MG63 (cell line): ENCODE results near the gene HOXB3. TPM values are rescaled to one million over a fixed set of nuclear protein-coding genes. Genes with fewer than 3 reads are reported as not detected.
A peak's percentile ranks its signal among the peaks of the same experiment; 100 is the strongest.

Experiments used
- DNase-seq: peaks from one replicate; pipeline ENCODE4 v3.0.0-alpha.2; 2020
- H3K27me3 ChIP-seq: fragments of 250-450 bp; sonication (Bioruptor Pico); 2 replicates; pipeline ENCODE4 v1.5.1; 2020; ENCODE audit warnings: mild to moderate bottlenecking, moderate library complexity
- H3K36me3 ChIP-seq: fragments of 250-450 bp; sonication (Bioruptor Pico); 2 replicates; pipeline ENCODE4 v1.5.1; 2020; ENCODE audit warnings: mild to moderate bottlenecking, moderate library complexity
- H3K4me3 ChIP-seq: fragments of 250-450 bp; sonication (Bioruptor Pico); 2 replicates; pipeline ENCODE4 v1.5.1; 2020; ENCODE audit warnings: mild to moderate bottlenecking, moderate library complexity
- H3K9me3 ChIP-seq: fragments of 250-450 bp; sonication (Bioruptor Pico); 2 replicates; pipeline ENCODE4 v1.5.1; 2020; ENCODE audit warnings: mild to moderate bottlenecking, moderate library complexity
- total RNA-seq: library from RNA; depleted of rRNA; stranded (reverse); fragments of >200 nt; shearing (Covaris generic); gene quantifications from 2 replicates; pipeline ENCODE4 v1.2.3, GENCODE V29; 2014; ENCODE audit warnings: low replicate concordance

HOXB3 gene
- total RNA-seq, 1 experiment from 2014 or later = 4.6 TPM

DNA sequence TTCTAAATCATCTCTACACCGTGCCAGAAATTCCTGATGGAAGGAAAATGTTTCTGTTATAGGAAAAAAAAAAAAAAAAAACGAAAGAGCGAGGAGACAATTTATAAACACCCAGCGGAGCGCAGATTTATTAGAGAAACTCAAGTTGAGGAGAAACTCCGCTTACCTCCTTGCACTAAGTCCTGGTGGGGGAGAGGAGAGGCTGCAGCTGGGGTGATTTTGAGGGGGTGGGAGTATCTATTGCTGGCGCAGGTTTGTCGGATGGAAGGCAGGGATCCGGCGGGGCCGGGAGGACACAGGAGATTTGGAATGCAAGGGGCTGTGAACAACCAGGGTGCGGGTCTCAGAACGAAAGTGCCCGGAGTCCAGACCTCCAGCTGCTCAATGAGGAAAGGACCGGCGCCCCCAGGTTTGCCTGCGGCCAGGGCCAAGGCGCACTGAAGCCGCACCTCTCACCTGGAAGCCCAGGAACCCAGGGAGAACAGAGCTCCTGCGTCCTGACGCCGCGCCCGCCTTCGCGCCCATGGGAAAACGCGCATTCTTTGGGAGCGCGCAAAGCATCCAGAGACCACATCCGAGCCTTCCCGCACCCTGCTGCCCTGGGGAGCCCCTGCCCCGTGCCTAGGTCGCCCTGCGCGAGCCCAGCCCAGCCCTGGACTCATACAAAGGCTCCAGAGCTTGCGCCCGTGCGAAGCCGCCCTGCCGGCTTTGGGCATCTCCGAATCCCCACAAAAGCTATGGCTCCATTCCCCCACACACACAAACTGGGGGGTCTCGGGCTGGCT is 27.6 kb upstream of the HOXB3 start:
- peak overlapping the region; percentile 41 for H3K4me3 ChIP-seq
- no peaks in the 10 kb centered on the region for H3K9me3 ChIP-seq
- peaks cover 5% of the 10 kb centered on the region for H3K27me3 ChIP-seq
- peak; percentile 27 for DNase-seq
- peaks cover 12% of the 10 kb centered on the region for H3K36me3 ChIP-seq

GRCh38 chr17:48616717-48617470 is 26.9 kb upstream of the HOXB3 start:
- DNase-seq = no peak
- H3K27me3 ChIP-seq = peaks cover 5% of the 10 kb centered on the region
- peaks cover 5% of the 10 kb centered on the region for H3K36me3 ChIP-seq
- no peaks in the 10 kb centered on the region for H3K9me3 ChIP-seq
- peak overlapping the region; percentile 41 for H3K4me3 ChIP-seq

DNA sequence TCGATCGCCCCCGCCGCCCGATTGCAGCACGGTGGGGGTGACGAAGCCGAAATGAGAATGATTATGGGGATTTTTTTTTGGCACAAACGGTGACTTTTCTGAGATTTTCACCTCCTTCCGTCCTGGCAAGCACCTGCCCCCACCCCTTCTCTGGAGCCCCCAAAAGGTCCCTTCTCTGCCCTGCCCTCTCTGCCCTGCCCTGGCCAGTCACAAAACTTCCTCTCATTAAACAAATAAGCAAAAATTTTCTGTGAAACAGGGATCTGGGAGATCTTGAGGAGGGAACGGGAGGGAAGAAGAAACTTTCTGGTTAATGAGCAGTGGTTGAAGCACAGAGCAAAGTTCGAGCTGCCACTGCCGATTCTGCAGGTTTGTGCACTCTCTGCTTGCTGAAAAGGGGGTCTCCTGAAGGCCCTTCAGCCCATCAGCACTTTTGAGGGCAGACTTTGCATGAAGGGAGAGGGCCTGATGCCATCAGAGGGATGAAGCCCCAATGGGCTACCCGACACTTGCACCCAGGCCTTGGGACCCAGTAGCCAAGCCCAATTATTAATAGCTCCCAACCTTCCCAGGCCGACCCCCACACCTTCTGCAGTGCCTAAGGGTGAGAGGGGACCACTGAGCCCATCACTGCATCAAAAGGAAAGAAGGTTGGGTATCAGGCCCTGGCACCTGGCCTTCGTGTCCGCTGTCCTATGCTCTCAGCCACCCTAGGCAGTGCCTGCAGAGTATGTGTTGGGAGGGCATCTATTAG is 26.1 kb upstream of the HOXB3 start:
- H3K27me3 ChIP-seq = peaks cover 5% of the 10 kb centered on the region
- no peak for DNase-seq
- no peaks in the 10 kb centered on the region for H3K36me3 ChIP-seq
- no peak overlapping the region; the same call in 1 of the 2 replicates for H3K4me3 ChIP-seq
- H3K9me3 ChIP-seq = no peaks in the 10 kb centered on the region

DNA sequence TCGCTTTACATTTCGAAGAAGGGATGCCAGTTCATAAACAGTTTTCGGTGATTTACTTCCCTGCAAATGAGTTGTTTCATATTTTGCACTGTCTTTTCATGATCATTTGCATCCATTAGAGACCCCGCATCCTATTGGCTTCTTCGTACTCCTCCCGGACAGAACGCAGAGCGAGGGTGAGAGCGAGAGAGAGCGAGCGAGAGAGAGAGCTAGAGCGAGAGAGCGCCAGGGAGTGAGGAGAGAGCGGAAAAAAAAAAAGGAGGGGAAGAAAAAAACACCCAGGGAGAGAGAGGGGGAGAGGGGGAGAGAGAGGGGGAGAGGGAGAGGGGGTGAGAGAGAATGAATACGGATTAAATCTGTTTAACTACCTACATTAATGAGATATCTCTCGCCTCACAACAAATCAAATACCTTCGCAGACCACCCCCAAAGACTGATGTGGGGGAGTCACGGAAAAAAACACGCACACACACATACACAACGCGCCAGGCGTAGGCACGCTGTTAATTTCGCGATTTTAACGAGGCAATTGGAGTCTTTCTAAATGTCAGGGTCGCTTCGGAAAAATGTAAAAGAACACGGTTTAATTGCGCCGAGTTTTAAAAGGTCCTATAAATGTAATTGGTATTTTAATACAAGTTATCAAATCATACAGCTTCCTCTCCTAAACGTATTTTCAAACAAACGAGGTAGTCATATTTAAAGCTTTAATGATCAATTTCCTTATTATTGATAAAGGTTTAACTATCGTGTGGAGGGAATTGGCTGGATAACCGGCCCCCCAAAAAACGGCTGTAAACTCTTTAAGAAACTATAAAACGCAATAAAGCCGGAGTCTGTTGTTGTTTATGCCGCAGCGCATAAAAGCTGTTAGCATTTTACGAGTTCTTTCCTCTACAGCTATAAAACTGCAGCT is 25.3 kb upstream of the HOXB3 start, which contains the start of gene HOXB8:
Gene HOXB8, minus strand, starts transcription at position 246 of the 916 bp plus-strand sequence. CDS start 588 bp downstream, outside the sequence.
- Histone ChIP-seq H3K4me3 (peak within 1 kb of the TSS; percentile 62), H3K36me3 (no peaks in the 10 kb centered on the region), H3K27me3 (peaks cover 5% of the 10 kb centered on the region), H3K9me3 (no peaks in the 10 kb centered on the region)
- DNase-seq = peak; percentile 71

GRCh38 chr17:48613862-48614694 is 24.0 kb upstream of the HOXB3 start:
- no peaks in the 10 kb centered on the region for H3K36me3 ChIP-seq
- peak overlapping the region; percentile 62 for H3K4me3 ChIP-seq
- no peaks in the 10 kb centered on the region for H3K9me3 ChIP-seq
- DNase-seq = peak; percentile 57
- H3K27me3 ChIP-seq = peaks cover 5% of the 10 kb centered on the region

- Histone ChIP-seq H3K4me3 (peak overlapping the region; percentile 62), H3K36me3 (no peaks in the 10 kb centered on the region), H3K9me3 (no peaks in the 10 kb centered on the region), H3K27me3 (peaks cover 4% of the 10 kb centered on the region)
- DNase-seq = peak; percentile 64
Observed at GRCh38 chr17:48612854-48613691, 23.0 kb upstream of the HOXB3 start.

DNA sequence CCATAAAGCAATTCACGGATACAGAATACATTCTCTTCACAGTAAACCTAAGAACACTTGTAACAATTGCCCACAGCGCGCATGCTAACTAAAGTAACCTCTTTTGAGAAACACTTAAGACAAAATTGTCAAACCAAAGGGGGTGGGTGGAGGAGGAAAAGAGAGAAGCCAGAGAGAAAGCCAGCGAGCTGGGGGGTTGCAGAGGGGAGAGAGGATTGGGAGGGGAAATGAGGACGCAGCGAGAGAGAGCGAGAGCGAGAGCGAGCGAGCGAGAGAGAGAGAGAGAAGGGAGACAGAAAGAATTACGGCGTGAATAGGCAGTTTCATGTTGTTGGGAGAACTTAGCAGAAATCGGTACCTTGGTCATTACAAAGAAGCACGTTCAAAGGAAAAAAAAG is 22.4 kb upstream of the HOXB3 start:
- Histone ChIP-seq H3K27me3 (no peaks in the 10 kb centered on the region), H3K9me3 (no peaks in the 10 kb centered on the region), H3K36me3 (no peaks in the 10 kb centered on the region), H3K4me3 (peak overlapping the region; percentile 62)
- DNase-seq = peak; percentile 70

GRCh38 chr17:48611681-48612455 is 21.8 kb upstream of the HOXB3 start:
- no peaks in the 10 kb centered on the region for H3K9me3 ChIP-seq
- peak; percentile 72 for DNase-seq
- H3K4me3 ChIP-seq = peak overlapping the region; percentile 62
- no peaks in the 10 kb centered on the region for H3K36me3 ChIP-seq
- no peaks in the 10 kb centered on the region for H3K27me3 ChIP-seq

- H3K9me3 ChIP-seq = no peaks in the 10 kb centered on the region
- peak overlapping the region; percentile 62 for H3K4me3 ChIP-seq
- H3K36me3 ChIP-seq = no peaks in the 10 kb centered on the region
- DNase-seq = peak; percentile 49
- H3K27me3 ChIP-seq = no peaks in the 10 kb centered on the region
Observed at GRCh38 chr17:48611213-48611612, 21.2 kb upstream of the HOXB3 start.

DNA sequence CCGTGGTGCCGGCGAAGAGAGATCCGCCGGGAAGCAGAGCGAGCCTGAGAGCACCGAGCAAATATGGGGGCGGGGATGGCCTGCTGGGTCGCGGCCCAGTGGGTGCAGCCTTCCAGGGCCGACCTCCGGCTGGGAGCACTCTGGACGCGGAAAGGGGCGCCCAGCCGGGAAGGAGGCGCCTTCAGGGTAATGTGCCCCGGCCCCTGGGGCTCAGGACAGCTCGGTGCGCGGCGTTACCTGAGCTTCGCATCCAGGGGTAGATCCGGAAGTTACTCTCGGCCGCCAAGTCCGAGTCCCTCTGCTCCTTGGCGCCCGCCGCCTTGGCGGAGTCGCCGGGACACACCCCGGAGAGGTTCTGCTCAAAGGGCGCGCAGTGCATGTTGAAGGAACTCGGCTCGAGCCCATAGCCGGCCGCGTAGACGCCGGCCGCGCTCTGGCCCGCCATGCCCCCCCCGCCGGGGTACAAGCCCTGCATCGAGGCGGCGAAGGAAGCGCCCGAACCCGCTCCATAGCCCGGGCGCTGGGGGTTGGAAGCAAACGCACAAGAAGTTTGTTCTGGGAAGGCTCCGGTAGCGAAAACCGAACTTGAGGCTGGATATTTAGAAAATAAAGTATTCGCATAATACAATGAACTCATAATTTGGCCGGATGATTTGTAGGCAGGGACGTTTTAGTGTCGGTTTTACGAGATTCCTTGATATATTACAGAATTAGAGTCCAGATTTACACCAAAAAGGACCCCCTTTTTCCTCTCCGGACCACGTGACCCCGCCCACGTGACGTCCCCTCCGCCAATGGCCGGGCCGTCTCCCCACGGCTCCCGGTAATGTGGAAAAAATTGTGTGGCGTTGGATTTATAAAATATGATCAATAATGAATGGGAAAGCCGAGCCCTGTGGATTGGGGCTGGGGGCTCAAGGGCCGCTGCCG is 20.5 kb upstream of the HOXB3 start, which contains the start of gene HOXB7:
Gene HOXB7, minus strand, starts transcription at position 736 of the 930 bp plus-strand sequence. Its CDS starts 99 bp downstream, at position 637.
- DNase-seq = peak; percentile 82
- H3K36me3 ChIP-seq = no peaks in the 10 kb centered on the region
- H3K4me3 ChIP-seq = peak within 1 kb of the TSS; percentile 62
- no peaks in the 10 kb centered on the region for H3K9me3 ChIP-seq
- no peaks in the 10 kb centered on the region for H3K27me3 ChIP-seq

- Histone ChIP-seq H3K27me3 (no peaks in the 10 kb centered on the region), H3K36me3 (no peaks in the 10 kb centered on the region), H3K9me3 (no peaks in the 10 kb centered on the region), H3K4me3 (peak overlapping the region; percentile 62)
- DNase-seq = no peak
Observed at GRCh38 chr17:48609759-48610281, 19.8 kb upstream of the HOXB3 start.

GRCh38 chr17:48609033-48609432 is 19.0 kb upstream of the HOXB3 start:
- no peak for DNase-seq
- no peaks in the 10 kb centered on the region for H3K27me3 ChIP-seq
- H3K9me3 ChIP-seq = no peaks in the 10 kb centered on the region
- no peaks in the 10 kb centered on the region for H3K36me3 ChIP-seq
- H3K4me3 ChIP-seq = no peak overlapping the region

DNA sequence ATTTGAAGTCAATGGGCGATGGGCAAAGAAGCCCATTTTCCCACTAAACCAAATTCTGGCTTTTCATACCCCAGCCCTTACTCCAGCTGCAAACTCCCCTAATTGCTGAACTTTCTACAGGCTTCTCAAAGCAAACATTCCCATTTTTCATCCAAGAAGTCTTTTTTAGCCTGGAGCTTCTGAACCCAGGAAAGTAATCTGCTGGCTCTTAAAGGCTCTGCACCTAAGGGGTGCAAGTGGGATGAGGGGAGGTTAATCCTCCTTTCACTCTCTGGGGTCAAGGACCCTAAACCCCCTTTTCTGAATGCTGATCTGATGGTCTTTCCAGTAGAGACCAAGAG is 18.4 kb upstream of the HOXB3 start:
- Histone ChIP-seq H3K9me3 (no peaks in the 10 kb centered on the region), H3K4me3 (no peak overlapping the region), H3K27me3 (no peaks in the 10 kb centered on the region), H3K36me3 (peaks cover 3% of the 10 kb centered on the region; the same call in 1 of the 2 replicates)
- no peak for DNase-seq
